Measurements from ENCODE around the gene ZIM2.

The ZIM2 gene

DNA sequence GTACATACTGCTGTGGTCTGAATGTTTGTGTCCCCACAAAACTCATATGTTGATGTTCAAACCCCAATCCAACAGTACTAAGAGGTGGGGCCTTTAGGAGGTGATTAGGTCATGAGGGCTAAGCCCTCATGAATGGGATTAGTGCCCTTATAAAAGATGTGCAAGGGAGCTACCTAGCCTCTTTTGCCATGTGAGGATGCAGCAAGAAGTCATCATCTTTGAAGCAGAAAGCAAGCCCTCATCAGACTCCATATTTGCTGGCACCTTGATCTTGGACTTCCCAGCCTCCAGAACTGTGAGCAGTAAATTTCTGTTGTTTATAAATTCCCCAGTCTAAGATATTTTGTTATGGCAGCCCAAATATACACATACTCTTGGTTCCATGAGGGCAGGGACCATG, 33.9 kb downstream of the ZIM2 start:
- DNase-seq, result no peak

DNA sequence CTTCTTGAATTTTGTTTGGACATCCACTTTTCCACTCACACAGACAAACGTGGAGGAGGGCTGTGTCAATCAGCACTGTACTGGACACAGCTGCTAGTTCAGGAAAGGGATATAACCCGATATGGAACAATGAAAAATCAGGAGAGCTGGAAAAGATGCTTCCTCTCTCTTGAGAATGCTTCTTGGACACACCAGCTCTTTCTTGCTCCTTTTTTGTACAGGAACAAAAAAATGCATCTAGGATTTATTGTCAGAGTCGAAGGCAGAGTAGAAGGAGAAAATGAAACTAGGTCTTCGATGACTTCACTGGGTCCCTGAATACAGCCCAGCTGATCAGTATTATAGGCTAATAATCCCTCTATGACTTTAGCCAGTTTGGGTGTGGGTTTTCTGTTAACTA, 62.2 kb downstream of the ZIM2 start:
- no peak for DNase-seq

DNA sequence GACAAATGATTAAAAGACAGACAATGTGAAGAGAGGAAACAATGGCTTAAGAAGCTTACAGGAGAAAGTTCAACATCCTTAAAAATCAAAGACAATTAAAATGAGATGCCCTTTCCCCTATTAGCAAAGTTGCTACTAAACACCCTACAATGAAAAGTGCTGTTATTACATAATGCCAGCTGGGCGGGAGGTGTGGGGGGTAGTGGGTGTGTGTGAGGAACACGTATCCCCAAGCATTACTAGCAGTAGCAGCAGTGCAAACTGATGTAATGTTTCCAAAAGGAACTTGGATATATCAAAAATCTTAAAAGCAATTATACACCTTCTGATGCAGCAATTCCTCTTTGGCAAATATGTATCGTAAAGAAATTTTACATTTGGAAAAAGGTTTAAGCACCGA, 70.9 kb downstream of the ZIM2 start:
- no peak for DNase-seq

DNA sequence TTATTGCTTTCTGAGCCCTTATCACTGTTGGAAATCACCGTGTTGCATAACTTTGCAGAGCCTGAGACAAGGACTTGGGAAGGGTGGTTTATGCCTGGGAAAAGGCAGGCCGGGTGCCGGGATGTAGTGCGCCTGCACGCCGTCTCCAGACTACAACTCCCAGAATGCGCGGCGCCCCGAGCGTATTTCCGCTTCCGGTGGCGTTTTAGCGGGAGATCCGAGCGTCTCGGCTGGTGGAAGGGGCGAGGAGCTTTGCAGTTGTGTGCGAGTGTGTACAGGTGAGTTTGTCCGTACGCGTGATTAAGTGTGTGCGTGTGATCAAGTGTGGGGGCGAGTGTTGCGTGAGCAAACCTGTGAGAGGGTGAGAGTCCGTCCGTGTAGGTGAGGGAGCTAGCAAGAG, 75.4 kb downstream of the ZIM2 start:
- no peak for DNase-seq

DNA sequence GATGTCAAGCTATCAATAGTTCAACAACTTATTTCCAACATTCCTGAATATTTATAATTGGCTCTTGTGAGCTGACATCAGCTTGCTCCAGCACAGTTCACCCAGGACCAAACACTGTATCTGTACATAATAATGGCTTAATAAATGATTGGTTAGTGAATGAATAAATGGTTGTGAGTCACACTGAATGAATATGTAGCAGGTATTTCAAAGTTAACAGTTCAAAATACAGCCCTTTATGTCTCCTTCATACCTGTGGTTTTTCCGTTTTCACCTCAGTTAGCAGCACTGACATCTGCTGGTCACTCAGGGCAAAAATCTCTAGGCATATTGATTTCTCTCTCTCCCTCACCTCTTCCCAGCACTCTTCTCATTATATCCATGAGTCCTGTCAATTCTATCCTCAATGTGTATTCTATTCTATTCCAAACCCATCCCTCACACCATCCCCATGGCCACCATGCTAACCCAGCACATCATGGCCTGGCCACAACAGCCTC, 76.3 kb downstream of the ZIM2 start:
- no peak for DNase-seq

DNA sequence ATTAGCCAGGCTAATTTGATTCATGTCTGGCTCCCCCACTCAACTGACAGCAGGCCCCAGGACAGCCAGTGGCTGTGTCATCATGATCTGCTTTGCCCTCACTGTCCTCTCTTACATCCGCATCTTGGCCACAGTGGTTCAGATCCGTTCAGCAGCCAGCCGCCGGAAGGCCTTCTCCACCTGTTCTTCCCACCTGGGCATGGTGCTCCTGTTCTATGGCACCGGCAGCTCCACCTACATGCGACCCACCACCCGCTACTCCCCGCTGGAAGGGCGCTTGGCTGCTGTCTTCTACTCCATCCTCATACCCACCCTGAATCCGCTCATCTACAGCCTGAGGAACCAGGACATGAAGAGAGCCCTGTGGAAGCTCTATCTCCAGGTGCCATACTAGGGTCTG, 79.7 kb downstream of the ZIM2 start:
- no peak for DNase-seq

DNA sequence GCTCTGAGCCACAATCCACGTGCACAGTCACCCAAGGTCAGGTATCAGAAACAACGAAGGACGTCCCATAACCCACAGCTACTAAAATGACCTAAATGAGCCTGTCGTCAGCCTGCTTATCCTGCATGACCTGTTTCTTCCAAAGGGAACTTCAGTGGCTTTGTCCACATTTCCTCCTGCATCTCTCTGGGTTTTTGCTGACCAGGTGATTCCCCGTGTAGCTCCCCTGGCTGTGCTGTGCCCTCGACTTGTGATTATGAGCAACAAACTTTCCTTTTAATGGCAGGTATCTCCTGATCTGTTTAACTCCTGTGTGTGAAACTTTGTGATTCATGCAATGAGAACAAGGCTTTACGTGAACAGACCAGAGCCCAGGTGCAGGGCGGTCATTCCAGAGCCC, 81.0 kb downstream of the ZIM2 start:
- DNase-seq, result no peak

DNA sequence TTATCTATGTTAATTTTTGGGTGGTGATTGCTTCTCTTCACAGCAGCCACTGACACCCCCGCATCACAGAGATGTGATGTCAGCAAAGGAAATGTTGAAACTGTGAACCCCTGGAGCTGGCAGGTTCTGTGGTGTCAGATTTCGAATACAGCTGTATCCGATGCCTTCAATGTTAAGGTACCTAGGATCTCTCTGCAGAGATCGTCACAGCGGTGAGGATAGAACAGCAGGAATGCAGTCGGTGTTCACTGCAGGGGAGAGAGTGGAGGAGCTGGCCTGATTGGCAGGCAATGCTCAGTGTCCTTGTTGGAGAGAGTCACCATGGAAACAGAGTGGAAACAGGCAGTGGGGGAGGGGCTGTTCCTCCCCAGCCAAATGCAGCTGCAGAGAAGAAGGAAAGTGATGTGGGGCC, 89.4 kb downstream of the ZIM2 start:
- no peak for DNase-seq

DNA sequence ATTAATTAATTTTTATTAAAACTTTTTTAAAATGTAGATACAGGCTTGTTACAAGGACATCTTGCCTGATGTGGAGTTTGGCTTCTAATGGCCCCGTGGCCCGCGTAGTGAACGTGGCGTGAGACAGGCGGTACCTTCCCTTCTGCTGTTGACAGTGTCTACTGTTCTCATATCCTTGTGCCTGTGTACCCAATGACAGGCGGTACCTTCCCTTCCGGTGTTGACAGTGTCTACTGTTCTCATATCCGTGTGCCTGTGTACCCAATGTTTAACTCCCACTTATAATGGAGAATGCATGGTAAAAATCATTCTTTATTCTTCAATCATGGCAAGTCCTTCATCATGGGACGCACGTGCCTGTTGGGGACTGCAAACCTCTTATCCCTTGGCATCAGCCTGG, 89.9 kb downstream of the ZIM2 start:
- no peak for DNase-seq

DNA sequence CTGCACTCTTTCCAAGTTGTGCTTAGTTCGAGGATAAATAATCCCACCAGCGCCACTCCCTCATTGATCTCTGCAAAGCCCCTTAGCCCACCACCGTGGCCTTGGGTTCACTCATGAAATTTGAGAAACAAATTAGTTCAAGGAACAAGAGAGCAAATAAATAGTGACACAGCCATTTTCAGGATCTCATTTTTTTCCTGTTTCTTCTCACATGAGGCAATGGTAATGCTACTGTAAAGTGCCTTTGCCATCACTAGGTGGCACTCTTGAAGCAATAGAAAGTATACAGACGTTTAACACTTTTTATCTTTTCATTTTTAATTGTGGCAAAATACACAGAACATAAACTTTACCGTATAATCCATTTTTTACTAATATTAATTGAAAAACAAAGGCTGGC, 92.1 kb downstream of the ZIM2 start:
- no peak for DNase-seq

DNA sequence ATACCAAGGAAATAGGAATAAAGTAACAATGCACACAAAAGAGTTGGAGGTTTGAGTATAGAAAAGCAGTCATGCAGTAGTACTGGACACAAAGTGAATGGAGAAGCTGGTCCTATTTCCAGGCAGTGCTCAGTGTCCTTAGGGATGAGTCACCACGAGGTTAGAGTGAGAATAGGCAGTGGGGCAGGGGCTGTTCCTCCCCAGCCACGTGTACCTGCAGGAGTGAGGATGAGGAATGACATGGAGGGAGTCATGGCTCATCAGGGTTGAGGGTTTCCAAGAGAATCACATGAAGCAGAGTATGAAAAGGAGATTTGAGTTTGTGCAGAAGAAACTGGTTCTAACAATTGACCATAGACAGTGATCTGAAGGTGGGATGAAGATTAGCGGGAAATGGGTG, 94.2 kb downstream of the ZIM2 start:
- DNase-seq, result no peak

DNA sequence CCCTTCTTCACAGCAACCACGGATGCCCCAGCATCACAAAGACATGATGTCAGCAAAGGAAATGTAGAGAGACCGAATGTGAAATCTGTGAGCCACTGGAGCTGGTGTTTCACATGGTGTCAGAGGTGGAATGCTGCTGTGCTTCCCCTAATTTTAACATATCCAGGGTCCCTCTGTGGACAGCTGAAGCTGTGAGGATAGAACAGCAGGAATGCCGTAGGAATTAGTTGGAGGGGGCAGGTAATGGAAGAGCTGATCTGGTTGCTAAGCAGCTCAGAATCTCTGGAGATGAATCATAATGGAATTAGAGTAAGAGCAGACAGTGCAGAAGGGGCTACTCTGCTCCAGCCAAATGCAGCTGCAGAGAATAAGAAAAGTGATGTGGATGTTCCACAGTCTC, 100.0 kb downstream of the ZIM2 start:
- no peak for DNase-seq

DNA sequence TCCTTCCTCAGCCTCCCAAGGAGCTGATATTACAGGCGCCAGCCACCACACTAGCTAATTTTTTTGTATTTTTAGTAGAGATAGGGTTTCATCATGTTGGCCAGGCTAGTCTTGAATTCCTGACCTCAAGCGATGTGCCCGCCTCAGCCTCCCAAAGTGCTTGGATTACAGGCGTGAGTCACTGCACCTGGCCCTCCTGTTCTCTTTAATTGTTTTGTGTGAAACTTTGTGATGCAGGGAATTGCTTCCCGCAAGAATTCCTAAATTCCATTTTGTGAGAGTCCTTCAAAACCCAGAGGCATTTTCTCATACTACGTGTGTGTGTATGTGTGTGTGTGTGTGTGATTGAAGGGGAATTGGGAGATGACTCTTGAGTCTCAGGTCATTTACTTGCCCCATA, 104.0 kb downstream of the ZIM2 start:
- no peak for DNase-seq

DNA sequence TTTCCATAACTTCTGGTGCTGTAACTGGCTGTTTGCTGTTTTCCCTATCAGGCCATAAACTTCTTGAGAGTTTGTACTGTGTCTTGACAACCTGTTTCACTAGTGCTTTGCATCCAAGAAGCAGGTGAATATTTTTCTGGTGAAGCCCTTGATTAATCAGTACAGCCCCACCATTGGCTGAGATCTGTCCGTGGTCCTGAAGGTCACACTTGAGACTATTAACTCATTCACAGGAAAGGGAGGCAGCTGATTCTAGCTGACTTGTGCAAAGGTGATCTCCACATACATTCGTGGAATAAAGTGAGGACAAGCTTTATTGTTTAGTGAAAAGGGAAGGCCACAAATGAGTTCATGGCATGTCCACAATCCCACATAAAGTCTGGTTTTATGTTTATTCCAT, 107.5 kb downstream of the ZIM2 start:
- no peak for DNase-seq

DNA sequence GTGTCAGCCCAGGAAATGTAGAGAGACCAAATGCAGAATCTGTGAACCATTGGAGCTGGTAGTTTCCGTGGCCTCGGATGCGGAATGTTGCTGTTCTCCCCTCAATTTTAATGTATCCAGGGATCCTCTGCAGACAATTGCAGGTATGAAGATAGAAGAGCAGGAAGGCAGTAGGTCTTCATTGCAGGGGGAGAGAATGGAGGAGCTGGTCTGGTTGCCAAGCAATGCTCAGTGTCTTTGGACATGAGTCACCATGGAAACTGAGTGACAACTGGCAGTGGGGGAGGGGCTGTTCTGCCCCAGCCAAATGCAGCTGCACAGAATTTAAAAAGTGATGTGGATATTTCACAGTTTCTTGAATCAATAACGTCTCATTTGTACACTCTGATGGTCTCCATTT, 112.8 kb downstream of the ZIM2 start:
- no peak for DNase-seq

DNA sequence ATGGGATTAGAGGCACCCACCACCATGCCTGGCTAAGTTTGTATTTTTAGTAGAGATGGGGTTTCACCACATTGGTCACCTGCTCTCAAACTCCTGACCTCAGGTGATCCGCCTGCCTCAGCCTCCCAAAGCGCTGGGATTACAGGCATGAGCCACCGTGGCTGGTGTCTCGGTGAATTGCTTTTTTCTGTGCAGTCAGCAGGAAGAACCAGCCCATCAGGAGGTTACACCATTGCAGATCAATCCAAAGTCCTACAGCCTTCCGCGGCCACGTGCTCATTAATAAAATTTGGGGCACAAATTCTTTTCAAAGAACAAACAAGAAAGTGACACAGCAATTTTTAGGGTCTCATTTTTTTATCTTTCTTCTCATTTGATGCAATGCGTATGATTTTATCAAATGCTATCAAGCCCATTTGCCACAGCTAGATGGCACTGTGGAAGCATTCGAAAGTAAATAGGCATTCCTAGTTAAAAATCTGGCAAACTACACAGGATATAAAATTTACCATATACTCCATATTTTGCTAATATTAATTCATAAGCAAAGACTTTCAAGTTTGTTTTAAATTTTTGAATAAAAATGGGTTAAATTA, 114.6 kb downstream of the ZIM2 start:
- no peak for DNase-seq

Measured in NCI-H510A (cell line).